ENCODE data around the gene NRBP1. TPM values are rescaled to one million over a fixed set of nuclear protein-coding genes. Genes with fewer than 3 reads are reported as not detected.
A peak's percentile ranks its signal among the peaks of the same experiment; 100 is the strongest.

NRBP1 gene
- total RNA-seq, result 100 to 1,000 TPM in 1 of 2 donors, 10 to 100 TPM in 1; 66.0 to 117 TPM

- peak; percentile 94 to 95 for ATAC-seq
- Mint-ChIP-seq H3K4me1 (ENCODE audit: low read depth in 2 of 2) (peaks cover 32 to 37% of the 10 kb centered on the region in 2 donors), H3K4me3 (peak within 1 kb of the TSS; percentile 95), H3K36me3 (peaks cover 5% of the 10 kb centered on the region), H3K27ac (peak within 1 kb of the TSS; percentile 85 to 99), H3K27me3 (no peaks in the 10 kb centered on the region), H3K9me3 (no peaks in the 10 kb centered on the region)
- DNase-seq (ENCODE audit: low spot score), result peak; percentile 94
Observed at GRCh38 chr2:27428213-27428977, at the start of gene NRBP1. Gene NRBP1, plus strand, starts transcription at chr2:27428631. Its CDS starts 4,643 bp downstream, at chr2:27433274.

GRCh38 chr2:27378809-27379290 lies 49.6 kb upstream of the NRBP1 start:
- DNase-seq (ENCODE audit: low spot score) (no peak), ATAC-seq (no peak)
- no peaks in the 10 kb centered on the region for H3K27me3 Mint-ChIP-seq
- H3K36me3 Mint-ChIP-seq, result peaks cover 11% of the 10 kb centered on the region
- H3K9me3 Mint-ChIP-seq, result no peaks in the 10 kb centered on the region
- H3K4me3 Mint-ChIP-seq, result peak overlapping the region; percentile 87
- peaks cover 20 to 33% of the 10 kb centered on the region in 2 donors for H3K4me1 Mint-ChIP-seq (ENCODE audit: low read depth in 2 of 2)
- peak overlapping the region; percentile 93 to 95 for H3K27ac Mint-ChIP-seq

GRCh38 chr2:27379383-27379835 lies 49.0 kb upstream of the NRBP1 start:
- Mint-ChIP-seq H3K36me3 (peaks cover 17% of the 10 kb centered on the region), H3K4me1 (ENCODE audit: low read depth in 2 of 2) (peaks cover 20 to 35% of the 10 kb centered on the region in 2 donors)

GRCh38 chr2:27379836-27380625 lies 48.4 kb upstream of the NRBP1 start:
- Mint-ChIP-seq H3K9me3 (no peaks in the 10 kb centered on the region), H3K4me1 (ENCODE audit: low read depth in 2 of 2) (peaks cover 20 to 35% of the 10 kb centered on the region in 2 donors), H3K27ac (peak overlapping the region; percentile 93 to 95), H3K4me3 (peak overlapping the region; percentile 87), H3K27me3 (no peaks in the 10 kb centered on the region), H3K36me3 (peaks cover 21% of the 10 kb centered on the region)
- ATAC-seq, result peak; percentile 74 to 85
- DNase-seq (ENCODE audit: low spot score), result peak; percentile 86

More at GRCh38 chr2:27379383-27379835, 49.0 kb upstream of the NRBP1 start:
- DNase-seq (ENCODE audit: low spot score) (no peak), ATAC-seq (no peak)
- Mint-ChIP-seq H3K27me3 (no peaks in the 10 kb centered on the region), H3K4me3 (peak overlapping the region; percentile 87), H3K9me3 (no peaks in the 10 kb centered on the region), H3K27ac (peak overlapping the region; percentile 93 to 95)

GRCh38 chr2:27380626-27381545 lies 47.5 kb upstream of the NRBP1 start, which contains the start of gene ZNF513:
Gene ZNF513, minus strand, starts transcription at chr2:27380734. Its CDS starts 208 bp downstream, at chr2:27380526.
- Mint-ChIP-seq H3K27me3 (no peaks in the 10 kb centered on the region), H3K27ac (peak within 1 kb of the TSS; percentile 93 to 95), H3K9me3 (no peaks in the 10 kb centered on the region), H3K36me3 (peaks cover 30% of the 10 kb centered on the region), H3K4me3 (peak within 1 kb of the TSS; percentile 87), H3K4me1 (ENCODE audit: low read depth in 2 of 2) (peaks cover 20 to 38% of the 10 kb centered on the region in 2 donors)
- ATAC-seq (peak; percentile 94 to 96), DNase-seq (ENCODE audit: low spot score) (peak; percentile 95)

GRCh38 chr2:27381577-27382181 lies 46.8 kb upstream of the NRBP1 start:
- Mint-ChIP-seq H3K27ac (peak overlapping the region; percentile 93 to 95), H3K4me3 (peak overlapping the region; percentile 87), H3K4me1 (ENCODE audit: low read depth in 2 of 2) (peaks cover 20 to 37% of the 10 kb centered on the region in 2 donors), H3K27me3 (no peaks in the 10 kb centered on the region), H3K36me3 (peaks cover 30% of the 10 kb centered on the region), H3K9me3 (no peaks in the 10 kb centered on the region)
- DNase-seq (ENCODE audit: low spot score) (no peak), ATAC-seq (no peak)

GRCh38 chr2:27390822-27391679 lies 37.4 kb upstream of the NRBP1 start:
- H3K27ac Mint-ChIP-seq, result peak overlapping the region; percentile 80 to 94
- ATAC-seq, result peak in 1 of 2 donors; percentile 80
- H3K4me1 Mint-ChIP-seq (ENCODE audit: low read depth in 2 of 2), result peaks cover 29 to 30% of the 10 kb centered on the region in 2 donors
- H3K4me3 Mint-ChIP-seq, result peak overlapping the region; percentile 69
- no peaks in the 10 kb centered on the region for H3K9me3 Mint-ChIP-seq
- DNase-seq (ENCODE audit: low spot score), result no peak
- peaks cover 11% of the 10 kb centered on the region for H3K36me3 Mint-ChIP-seq
- H3K27me3 Mint-ChIP-seq, result no peaks in the 10 kb centered on the region

- H3K27me3 Mint-ChIP-seq, result no peaks in the 10 kb centered on the region
- no peaks in the 10 kb centered on the region for H3K9me3 Mint-ChIP-seq
- no peak overlapping the region for H3K4me3 Mint-ChIP-seq
- DNase-seq (ENCODE audit: low spot score), result no peak
- H3K27ac Mint-ChIP-seq, result peak overlapping the region; percentile 34 to 42
- ATAC-seq, result no peak
- peaks cover 28 to 35% of the 10 kb centered on the region in 2 donors for H3K4me1 Mint-ChIP-seq (ENCODE audit: low read depth in 2 of 2)
- peaks cover 6% of the 10 kb centered on the region for H3K36me3 Mint-ChIP-seq
Observed at GRCh38 chr2:27393225-27393624, 35.2 kb upstream of the NRBP1 start.

GRCh38 chr2:27398962-27399361 lies 29.5 kb upstream of the NRBP1 start:
- Mint-ChIP-seq H3K36me3 (no peaks in the 10 kb centered on the region), H3K4me3 (no peak overlapping the region), H3K9me3 (no peaks in the 10 kb centered on the region), H3K27me3 (no peaks in the 10 kb centered on the region), H3K27ac (no peak overlapping the region), H3K4me1 (ENCODE audit: low read depth in 2 of 2) (peaks cover 22 to 24% of the 10 kb centered on the region in 2 donors)
- ATAC-seq (no peak), DNase-seq (ENCODE audit: low spot score) (no peak)

- no peaks in the 10 kb centered on the region for H3K27me3 Mint-ChIP-seq
- peak overlapping the region in 1 of 2 donors; percentile 81 for H3K27ac Mint-ChIP-seq
- H3K36me3 Mint-ChIP-seq, result no peaks in the 10 kb centered on the region
- no peak overlapping the region for H3K4me3 Mint-ChIP-seq
- no peak for ATAC-seq
- H3K9me3 Mint-ChIP-seq, result no peaks in the 10 kb centered on the region
- DNase-seq (ENCODE audit: low spot score), result no peak
- peaks cover 22 to 24% of the 10 kb centered on the region in 2 donors for H3K4me1 Mint-ChIP-seq (ENCODE audit: low read depth in 2 of 2)
Observed at GRCh38 chr2:27400348-27401135, 27.9 kb upstream of the NRBP1 start.

- Mint-ChIP-seq H3K9me3 (peaks cover 4% of the 10 kb centered on the region), H3K4me1 (ENCODE audit: low read depth in 2 of 2) (peaks cover 30 to 31% of the 10 kb centered on the region in 2 donors), H3K4me3 (peak overlapping the region; percentile 87), H3K27me3 (peaks cover 7 to 11% of the 10 kb centered on the region in 2 donors), H3K27ac (peak overlapping the region; percentile 77 to 88), H3K36me3 (peaks cover 11% of the 10 kb centered on the region)
- DNase-seq (ENCODE audit: low spot score) (no peak), ATAC-seq (no peak)
Observed at GRCh38 chr2:27407798-27408491, 20.5 kb upstream of the NRBP1 start.
